ENCODE data around the gene PARD6G.

PARD6G gene

GRCh38 chr18:80208620-80209019 is 38.7 kb downstream of the PARD6G start:
- DNase-seq (ENCODE audit: low read depth) = no peak
- no peak for TF ChIP-seq CTCF (conservative IDR thresholded peaks at IDR 0.05; ENCODE audit: low read depth, low read length)
- no peak overlapping the region for H3K4me3 ChIP-seq (ENCODE audit: low read length)

GRCh38 chr18:80205294-80205693 is 42.0 kb downstream of the PARD6G start:
- no peak for DNase-seq (ENCODE audit: low read depth)
- H3K4me3 ChIP-seq (ENCODE audit: low read length) = no peak overlapping the region
- TF ChIP-seq CTCF (conservative IDR thresholded peaks at IDR 0.05; ENCODE audit: low read depth, low read length) = no peak

- no peak overlapping the region for H3K4me3 ChIP-seq (ENCODE audit: low read length)
- TF ChIP-seq CTCF (conservative IDR thresholded peaks at IDR 0.05; ENCODE audit: low read depth, low read length) = no peak
- no peak for DNase-seq (ENCODE audit: low read depth)
Measured at GRCh38 chr18:80204142-80204541, 43.2 kb downstream of the PARD6G start.

- H3K4me3 ChIP-seq (ENCODE audit: low read length) = no peak overlapping the region
- no peak for DNase-seq (ENCODE audit: low read depth)
- no peak for TF ChIP-seq CTCF (conservative IDR thresholded peaks at IDR 0.05; ENCODE audit: low read depth, low read length)
Measured at GRCh38 chr18:80203249-80203648, 44.1 kb downstream of the PARD6G start.

- no peak for TF ChIP-seq CTCF (conservative IDR thresholded peaks at IDR 0.05; ENCODE audit: low read depth, low read length)
- H3K4me3 ChIP-seq (ENCODE audit: low read length) = no peak overlapping the region
- DNase-seq (ENCODE audit: low read depth) = no peak
Measured at GRCh38 chr18:80202264-80202998, 44.9 kb downstream of the PARD6G start.

GRCh38 chr18:80201739-80202138 is 45.6 kb downstream of the PARD6G start:
- TF ChIP-seq CTCF (conservative IDR thresholded peaks at IDR 0.05; ENCODE audit: low read depth, low read length) = no peak
- no peak for DNase-seq (ENCODE audit: low read depth)
- H3K4me3 ChIP-seq (ENCODE audit: low read length) = no peak overlapping the region

- DNase-seq (ENCODE audit: low read depth) = no peak
- no peak for TF ChIP-seq CTCF (conservative IDR thresholded peaks at IDR 0.05; ENCODE audit: low read depth, low read length)
- no peak overlapping the region for H3K4me3 ChIP-seq (ENCODE audit: low read length)
Measured at GRCh38 chr18:80200932-80201672, 46.2 kb downstream of the PARD6G start.
